ENCODE data around the gene LAMTOR4. TPM values are rescaled to one million over a fixed set of nuclear protein-coding genes. Genes with fewer than 3 reads are reported as not detected.
"Not testable (repeated sequence)": the region's sequence is repeated elsewhere in the genome, so short reads cannot be mapped to it uniquely, and the experiment has no call there.

LAMTOR4 gene
- total RNA-seq, 3 donors from 2014 or later (not counting 1 experiment from before 2014, with no cell fraction given) = 148 to 161 (median 156) TPM

DNA sequence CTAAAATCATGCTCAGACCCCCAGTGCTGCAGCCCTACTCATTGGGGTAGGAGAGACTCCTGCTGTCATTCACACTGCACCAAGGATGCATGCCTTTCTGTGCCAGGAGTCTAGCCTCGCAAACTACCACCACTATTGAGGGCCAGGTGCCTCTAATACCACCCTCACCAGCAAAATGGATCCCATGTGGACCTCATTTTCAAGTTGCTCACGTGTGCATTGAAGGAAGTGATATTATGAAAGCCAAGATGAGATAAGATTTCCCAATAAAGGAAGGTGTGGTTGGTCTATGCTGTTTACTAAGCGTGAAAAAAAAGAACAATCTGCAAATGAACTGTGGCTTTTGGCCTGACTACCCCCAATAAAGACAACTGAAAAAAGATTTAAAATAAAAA lies 7.2 kb upstream of the LAMTOR4 start:
- Histone ChIP-seq H3K4me3 (ENCODE audit: low read length) (no peak overlapping the region), H3K36me3 (ENCODE audit: control insufficient read depth, insufficient read depth, low read length) (no peaks in the 10 kb centered on the region), H3K27me3 (ENCODE audit: control insufficient read depth, insufficient read depth, low read length) (no peaks in the 10 kb centered on the region), H3K27ac (ENCODE audit: low read length) (no peak overlapping the region), H3K4me1 (ENCODE audit: control insufficient read depth, insufficient read depth, low read length) (no peaks in the 10 kb centered on the region), H3K9me3 (ENCODE audit: control insufficient read depth, insufficient read depth, low read length) (no peaks in the 10 kb centered on the region)
- no peaks in the 10 kb centered on the region for H3K9me3 Mint-ChIP-seq
- no peak overlapping the region for H3K27ac Mint-ChIP-seq
- H3K36me3 Mint-ChIP-seq = no peaks in the 10 kb centered on the region
- TF ChIP-seq, protein P1, sequence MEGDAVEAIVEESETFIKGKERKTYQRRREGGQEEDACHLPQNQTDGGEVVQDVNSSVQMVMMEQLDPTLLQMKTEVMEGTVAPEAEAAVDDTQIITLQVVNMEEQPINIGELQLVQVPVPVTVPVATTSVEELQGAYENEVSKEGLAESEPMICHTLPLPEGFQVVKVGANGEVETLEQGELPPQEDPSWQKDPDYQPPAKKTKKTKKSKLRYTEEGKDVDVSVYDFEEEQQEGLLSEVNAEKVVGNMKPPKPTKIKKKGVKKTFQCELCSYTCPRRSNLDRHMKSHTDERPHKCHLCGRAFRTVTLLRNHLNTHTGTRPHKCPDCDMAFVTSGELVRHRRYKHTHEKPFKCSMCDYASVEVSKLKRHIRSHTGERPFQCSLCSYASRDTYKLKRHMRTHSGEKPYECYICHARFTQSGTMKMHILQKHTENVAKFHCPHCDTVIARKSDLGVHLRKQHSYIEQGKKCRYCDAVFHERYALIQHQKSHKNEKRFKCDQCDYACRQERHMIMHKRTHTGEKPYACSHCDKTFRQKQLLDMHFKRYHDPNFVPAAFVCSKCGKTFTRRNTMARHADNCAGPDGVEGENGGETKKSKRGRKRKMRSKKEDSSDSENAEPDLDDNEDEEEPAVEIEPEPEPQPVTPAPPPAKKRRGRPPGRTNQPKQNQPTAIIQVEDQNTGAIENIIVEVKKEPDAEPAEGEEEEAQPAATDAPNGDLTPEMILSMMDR (IDR thresholded peaks at IDR 0.05) = no peak
- no peak for DNase-seq
- peaks cover 0 to 6% of the 10 kb centered on the region in 2 donors for H3K27me3 Mint-ChIP-seq (ENCODE audit: low read depth in 2 of 2)
- intact Hi-C loops (cut with micrococcal nuclease) = no loop called here
- no peaks in the 10 kb centered on the region for H3K4me1 Mint-ChIP-seq
- peak in 1 of 3 donors; percentile 53 for ATAC-seq
- 41% methylated on average over 3 of the region's 3 CpGs for WGBS (ENCODE audit: insufficient coverage)
- H3K4me3 Mint-ChIP-seq = no peak overlapping the region

DNA sequence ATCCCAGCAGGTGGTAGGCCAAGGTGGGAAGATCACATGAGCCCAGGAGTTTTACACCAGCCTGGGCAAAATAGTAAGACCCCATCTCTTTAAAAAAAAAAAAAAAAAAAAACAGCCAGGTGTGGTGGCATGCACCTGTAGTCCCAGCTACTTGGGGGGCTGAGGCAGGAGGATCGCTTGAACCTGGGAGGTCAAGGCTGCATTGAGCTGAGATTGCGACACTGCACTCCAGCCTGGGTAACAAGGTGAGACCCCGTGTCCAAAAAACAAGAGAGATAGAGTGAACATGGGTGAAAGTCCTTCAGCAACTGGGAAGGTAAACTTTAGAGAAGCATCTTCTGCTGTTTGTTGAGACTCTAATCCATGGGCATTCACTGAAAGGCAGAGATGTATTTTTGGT lies 6.3 kb upstream of the LAMTOR4 start:
- intact Hi-C loops (cut with micrococcal nuclease) = no loop called here
- WGBS (ENCODE audit: insufficient coverage) = 95% methylated on average over 3 of the region's 3 CpGs
- H3K4me3 ChIP-seq (ENCODE audit: low read length) = no peak overlapping the region
- Mint-ChIP-seq H3K27me3 (ENCODE audit: low read depth in 2 of 2) (peaks cover 0 to 6% of the 10 kb centered on the region in 2 donors), H3K9me3 (no peaks in the 10 kb centered on the region), H3K27ac (no peak overlapping the region), H3K36me3 (no peaks in the 10 kb centered on the region), H3K4me3 (no peak overlapping the region), H3K4me1 (no peaks in the 10 kb centered on the region)
- H3K9me3 ChIP-seq (ENCODE audit: control insufficient read depth, insufficient read depth, low read length) = no peaks in the 10 kb centered on the region
- no peaks in the 10 kb centered on the region for H3K4me1 ChIP-seq (ENCODE audit: control insufficient read depth, insufficient read depth, low read length)
- DNase-seq = no peak
- TF ChIP-seq, protein P1 (IDR thresholded peaks at IDR 0.05) = no peak
- H3K27ac ChIP-seq (ENCODE audit: low read length) = no peak overlapping the region
- H3K27me3 ChIP-seq (ENCODE audit: control insufficient read depth, insufficient read depth, low read length) = no peaks in the 10 kb centered on the region
- no peaks in the 10 kb centered on the region for H3K36me3 ChIP-seq (ENCODE audit: control insufficient read depth, insufficient read depth, low read length)
- ATAC-seq = no peak

DNA sequence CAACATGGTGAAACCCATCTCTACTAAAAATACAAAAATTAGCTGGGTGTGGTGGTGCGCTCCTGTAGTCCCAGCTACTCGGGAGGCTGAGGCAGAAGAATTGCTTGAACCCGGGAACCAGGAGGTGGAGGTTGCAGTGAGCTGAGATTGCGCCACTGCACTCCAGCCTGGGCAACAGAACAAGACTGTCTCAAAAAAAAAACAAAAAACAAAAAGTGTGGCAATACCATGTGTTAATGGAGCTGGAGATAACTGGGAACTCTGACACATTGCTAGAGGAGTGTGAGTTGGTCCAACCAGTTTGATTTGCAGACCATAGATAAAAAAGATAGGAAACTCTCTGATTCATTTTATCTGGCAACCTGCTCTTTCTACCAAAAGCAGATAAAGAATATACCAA lies 2.4 kb upstream of the LAMTOR4 start:
- H3K27ac Mint-ChIP-seq; DNase-seq; H3K27me3 ChIP-seq (ENCODE audit: control insufficient read depth, insufficient read depth, low read length); H3K27me3 Mint-ChIP-seq (ENCODE audit: low read depth in 2 of 2); ATAC-seq; H3K9me3 ChIP-seq (ENCODE audit: control insufficient read depth, insufficient read depth, low read length); H3K4me3 ChIP-seq (ENCODE audit: low read length); H3K9me3 Mint-ChIP-seq; H3K36me3 Mint-ChIP-seq; H3K4me3 Mint-ChIP-seq; H3K27ac ChIP-seq (ENCODE audit: low read length); intact Hi-C loops (cut with micrococcal nuclease); H3K36me3 ChIP-seq (ENCODE audit: control insufficient read depth, insufficient read depth, low read length): not testable (repeated sequence)
- H3K4me1 ChIP-seq (ENCODE audit: control insufficient read depth, insufficient read depth, low read length) = peaks cover 17% of the 10 kb centered on the region
- peaks cover 23 to 26% of the 10 kb centered on the region in 2 donors for H3K4me1 Mint-ChIP-seq
- WGBS (ENCODE audit: insufficient coverage) = 96% methylated on average over 4 of the region's 4 CpGs

DNA sequence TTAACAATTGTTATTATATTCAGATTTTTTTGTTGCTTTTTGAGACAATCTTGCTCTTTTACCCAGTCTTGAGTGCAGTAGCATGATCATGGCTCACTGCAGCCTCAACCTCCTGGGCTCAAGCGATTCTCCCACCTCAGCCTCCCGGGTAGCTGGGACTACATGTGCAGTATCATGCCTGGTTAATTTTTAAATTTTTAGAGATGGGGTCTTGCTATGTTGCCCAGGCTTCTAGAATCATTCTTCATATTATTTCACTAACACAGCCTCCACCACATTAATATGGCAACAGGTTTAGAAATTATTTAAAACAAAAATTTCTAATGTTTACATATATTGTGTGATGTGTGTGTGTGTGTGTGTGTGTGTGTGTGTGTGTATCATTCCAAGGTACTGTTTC lies 1.4 kb upstream of the LAMTOR4 start:
- WGBS (ENCODE audit: insufficient coverage) = 100% methylated on average over 2 of the region's 2 CpGs
- Mint-ChIP-seq H3K4me3 (no peak overlapping the region), H3K27ac (no peak overlapping the region)

More for the DNA sequence above, 1.4 kb upstream of the LAMTOR4 start:
- H3K4me3 ChIP-seq (ENCODE audit: low read length) = no peak overlapping the region
- Mint-ChIP-seq H3K9me3 (no peaks in the 10 kb centered on the region), H3K27me3 (ENCODE audit: low read depth in 2 of 2) (no peaks in the 10 kb centered on the region), H3K36me3 (no peaks in the 10 kb centered on the region), H3K4me1 (peaks cover 27 to 29% of the 10 kb centered on the region in 2 donors)
- TF ChIP-seq, protein P1 (IDR thresholded peaks at IDR 0.05) = no peak
- peaks cover 20% of the 10 kb centered on the region for H3K4me1 ChIP-seq (ENCODE audit: control insufficient read depth, insufficient read depth, low read length)
- ATAC-seq (no peak), DNase-seq (no peak)
- intact Hi-C loops (cut with micrococcal nuclease) = no loop called here
- H3K9me3 ChIP-seq (ENCODE audit: control insufficient read depth, insufficient read depth, low read length) = no peaks in the 10 kb centered on the region
- H3K27me3 ChIP-seq (ENCODE audit: control insufficient read depth, insufficient read depth, low read length) = no peaks in the 10 kb centered on the region
- H3K36me3 ChIP-seq (ENCODE audit: control insufficient read depth, insufficient read depth, low read length) = no peaks in the 10 kb centered on the region
- no peak overlapping the region for H3K27ac ChIP-seq (ENCODE audit: low read length)
